Mesodermal cell (in vitro differentiated cells): ENCODE results near the gene IRF7.
A peak's percentile ranks its signal among the peaks of the same experiment; 100 is the strongest.

Experiments
- H3K27ac ChIP-seq: 2 replicates; pipeline ENCODE4 v1.7.0; 2013; ENCODE audit warnings: mild to moderate bottlenecking, low read depth, low read length, moderate library complexity; ENCODE audit not compliant: severe bottlenecking
- H3K36me3 ChIP-seq: 2 replicates; pipeline ENCODE4 v1.7.1; 2013; ENCODE audit warnings: mild to moderate bottlenecking, low read length, moderate library complexity; ENCODE audit not compliant: control insufficient read depth, insufficient read depth
- H3K4me1 ChIP-seq: one replicate; pipeline ENCODE4 v1.7.1; 2013; ENCODE audit warnings: mild to moderate bottlenecking, low read length; ENCODE audit not compliant: insufficient read depth, control insufficient read depth, poor library complexity, severe bottlenecking
- H3K4me3 ChIP-seq: 2 replicates; pipeline ENCODE4 v1.7.0; 2013; ENCODE audit warnings: low read length, control low read depth, mild to moderate bottlenecking; ENCODE audit not compliant: insufficient read depth, poor library complexity, severe bottlenecking; ENCODE audit errors: extremely low read depth
- H3K9me3 ChIP-seq: 2 replicates; pipeline ENCODE4 v1.7.1; 2013; ENCODE audit warnings: mild to moderate bottlenecking, low read length, moderate library complexity; ENCODE audit not compliant: control insufficient read depth
- WGBS, 2 experiments: methylation state at CpG; one replicate each; pipeline ENCODE4 v1.1.5; 2013; ENCODE audit warnings: missing lambda C conversion rate in 2 of 2; ENCODE audit not compliant: insufficient coverage in 2 of 2; 5-methylcytosine and 5-hydroxymethylcytosine counted together

The IRF7 gene

DNA sequence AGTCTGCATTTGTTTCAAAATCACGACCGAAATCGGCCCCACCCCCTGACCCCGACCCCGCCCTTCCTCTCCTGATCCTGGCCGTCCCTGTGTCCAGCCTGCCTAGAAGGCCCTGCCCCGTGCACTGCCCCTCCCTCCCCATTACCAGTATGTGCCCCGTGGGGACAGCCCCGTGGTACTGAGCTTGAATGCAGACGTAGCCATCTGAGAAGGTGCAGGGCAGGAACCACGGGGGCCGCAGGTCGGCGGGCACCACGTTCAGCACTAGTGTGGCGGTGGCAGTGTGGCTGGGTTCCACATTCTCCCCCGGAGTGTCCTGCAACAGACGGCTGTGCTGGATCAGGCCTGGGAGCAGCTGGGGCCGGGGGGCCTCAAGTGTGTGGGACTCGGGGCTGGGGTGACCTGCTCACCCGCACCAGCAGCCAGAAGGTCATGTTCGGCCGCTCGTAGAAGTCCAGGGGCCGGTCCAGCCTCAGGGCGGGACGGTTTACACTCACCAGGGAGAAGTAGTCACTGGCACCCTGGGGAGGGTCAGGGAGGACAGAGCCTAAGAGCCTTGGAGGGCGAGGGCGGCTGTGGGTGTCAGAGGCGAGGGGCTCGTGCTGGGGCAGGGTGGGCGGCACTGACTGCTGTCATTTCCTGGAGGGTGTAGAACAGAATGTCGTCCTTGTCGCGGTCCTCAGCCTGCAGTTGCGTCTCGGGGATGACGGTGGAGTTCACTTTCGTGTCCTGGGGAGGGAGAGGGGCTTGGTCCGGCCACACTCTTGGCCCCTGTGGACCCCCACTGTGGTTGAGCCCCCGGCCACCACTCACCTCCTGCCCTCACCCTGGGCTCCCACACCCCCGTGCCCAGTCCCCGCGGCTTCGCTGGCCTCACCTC is 5.4 kb upstream of the IRF7 start:
- H3K27ac ChIP-seq, result no peak overlapping the region
- H3K9me3 ChIP-seq, result no peaks in the 10 kb centered on the region
- H3K36me3 ChIP-seq, result peaks cover 5% of the 10 kb centered on the region
- H3K4me1 ChIP-seq, result peaks cover 6% of the 10 kb centered on the region
- H3K4me3 ChIP-seq, result no peak overlapping the region
- WGBS, 2 experiments, result 89 to 91% methylated on average over 36 to 44 of the region's 45 CpGs

DNA sequence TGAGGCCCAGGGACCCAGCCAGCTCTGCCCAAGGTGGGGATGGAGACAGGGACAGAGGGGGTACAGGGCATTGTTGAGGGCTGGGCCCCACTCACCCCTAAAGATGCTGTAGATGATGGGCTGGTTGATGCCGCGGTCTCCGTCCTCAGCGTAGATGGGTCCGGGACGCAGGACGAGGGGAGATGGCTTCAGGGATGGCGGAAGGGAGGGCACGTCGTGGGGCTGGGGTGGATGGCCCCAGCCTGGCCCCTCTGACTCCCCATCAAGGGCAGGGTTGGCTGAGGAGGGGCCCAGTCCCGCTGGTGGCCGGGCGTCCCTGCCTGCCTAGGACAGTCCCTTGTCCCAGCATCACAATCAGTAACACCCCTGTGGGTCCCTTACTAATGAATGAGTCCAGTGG is 4.5 kb upstream of the IRF7 start:
- no peak overlapping the region for H3K4me3 ChIP-seq
- H3K27ac ChIP-seq, result no peak overlapping the region
- H3K9me3 ChIP-seq, result no peaks in the 10 kb centered on the region
- peaks cover 12% of the 10 kb centered on the region for H3K4me1 ChIP-seq
- 97 to 98% methylated on average over 11 of the region's 13 CpGs for WGBS, 2 experiments
- H3K36me3 ChIP-seq, result peaks cover 5% of the 10 kb centered on the region

DNA sequence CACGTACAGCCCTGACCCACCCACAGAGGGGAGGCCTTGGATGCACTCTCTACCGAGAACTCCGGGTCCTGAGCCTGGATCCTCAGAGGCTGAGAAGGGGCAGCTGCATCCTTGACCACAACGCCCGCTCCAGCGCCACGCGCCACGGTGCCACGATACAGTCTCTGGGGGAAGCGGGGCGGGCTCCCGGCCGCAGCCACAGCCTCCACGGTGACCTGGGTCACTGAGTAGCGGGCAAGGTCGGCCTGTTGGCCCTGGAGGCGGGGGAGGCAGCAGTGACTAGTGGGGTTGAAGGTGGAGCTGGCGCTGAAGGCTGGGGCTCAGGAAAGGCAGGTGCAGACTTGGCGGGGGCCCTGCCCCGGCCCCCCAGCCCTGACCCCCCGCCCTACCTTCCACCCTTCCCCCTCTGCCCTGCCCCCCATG is 3.9 kb upstream of the IRF7 start:
- H3K36me3 ChIP-seq, result peaks cover 5% of the 10 kb centered on the region
- peaks cover 16% of the 10 kb centered on the region for H3K4me1 ChIP-seq
- whole genome bisulfite sequencing, 2 experiments, result 95 to 99% methylated on average over 15 to 17 of the region's 22 CpGs
- H3K27ac ChIP-seq, result no peak overlapping the region
- no peaks in the 10 kb centered on the region for H3K9me3 ChIP-seq
- H3K4me3 ChIP-seq, result no peak overlapping the region

DNA sequence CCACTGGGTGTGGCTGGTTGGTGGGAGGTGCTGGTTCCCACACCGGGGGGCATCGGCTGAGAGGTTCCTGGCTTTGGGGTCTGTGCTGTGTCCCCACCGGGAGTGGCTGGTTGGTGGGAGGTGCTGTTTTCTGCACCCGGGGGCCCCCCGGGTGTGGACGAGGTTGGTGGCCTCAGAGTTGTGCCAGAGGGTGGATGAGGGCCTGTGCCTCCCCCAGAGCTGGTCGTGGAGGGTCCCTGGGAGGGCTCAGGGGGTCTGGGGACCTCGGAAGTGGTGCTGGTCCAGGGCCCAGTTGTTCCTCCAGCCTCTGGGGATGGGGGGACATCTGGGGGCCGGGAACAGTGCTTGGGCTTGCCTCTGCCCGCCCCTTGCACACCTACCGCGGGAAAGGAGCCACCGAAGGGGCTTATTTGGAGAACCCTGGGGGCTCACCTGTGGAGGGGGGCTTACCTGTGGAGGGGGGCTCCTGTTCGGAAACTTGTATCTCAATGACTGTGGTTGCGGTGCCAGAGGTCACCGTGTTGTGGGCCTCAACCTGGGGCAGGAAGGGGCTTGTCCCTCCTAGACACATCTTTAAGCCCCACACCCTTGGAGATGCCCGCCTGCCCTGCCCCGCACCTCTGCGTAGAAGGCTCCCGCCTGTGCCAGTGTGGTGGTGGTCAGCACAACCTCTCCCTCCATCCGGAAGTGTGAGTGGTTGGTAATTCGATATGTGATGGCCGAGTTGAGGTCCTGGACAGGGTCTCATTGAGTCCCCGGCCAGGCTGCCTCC is 3.3 kb upstream of the IRF7 start:
- Histone ChIP-seq H3K27ac (no peak overlapping the region), H3K9me3 (no peaks in the 10 kb centered on the region), H3K4me3 (no peak overlapping the region), H3K4me1 (peaks cover 16% of the 10 kb centered on the region), H3K36me3 (peaks cover 7% of the 10 kb centered on the region)
- WGBS, 2 experiments, result 92 to 95% methylated on average over 9 to 18 of the region's 24 CpGs

DNA sequence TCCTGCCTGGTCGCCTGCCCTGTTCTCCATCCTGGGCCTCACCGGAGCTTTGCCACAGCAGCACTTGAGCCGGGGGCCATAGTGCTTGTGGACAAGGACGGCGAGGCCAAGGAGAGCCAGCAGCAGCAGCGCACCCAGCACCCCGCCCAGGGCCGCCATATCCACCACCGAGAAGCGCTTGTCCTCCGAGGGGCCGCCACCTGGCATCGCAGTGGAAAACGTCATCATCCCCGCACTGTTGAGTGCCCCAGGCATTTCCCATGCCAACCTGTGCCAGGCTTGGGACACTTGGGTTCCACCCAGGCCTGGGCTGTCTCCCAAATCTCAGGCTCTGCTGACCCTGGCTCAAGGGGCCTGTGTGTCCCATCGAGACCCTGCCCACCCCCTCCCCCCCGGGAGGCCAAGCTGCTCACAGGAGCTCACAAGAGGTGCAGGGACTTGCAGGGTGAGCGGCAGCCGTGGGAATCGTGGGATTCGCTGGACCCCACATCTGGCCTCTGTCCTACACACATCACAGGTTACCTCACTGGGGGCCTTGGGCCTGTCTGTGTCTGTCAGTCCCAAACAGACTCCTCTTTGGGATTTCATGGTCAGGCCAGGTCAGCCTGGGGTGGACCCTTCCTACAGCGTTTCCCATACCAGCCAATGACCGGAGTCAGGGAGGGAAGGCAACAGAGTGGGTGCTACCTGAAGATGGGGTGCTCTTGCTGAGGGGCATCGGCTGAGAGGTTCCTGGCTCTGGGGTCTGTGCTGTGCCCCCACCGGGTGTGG is 2.3 kb upstream of the IRF7 start:
- Histone ChIP-seq H3K36me3 (peaks cover 14% of the 10 kb centered on the region), H3K4me3 (no peak overlapping the region), H3K9me3 (no peaks in the 10 kb centered on the region), H3K4me1 (peaks cover 16% of the 10 kb centered on the region), H3K27ac (no peak overlapping the region)
- WGBS, 2 experiments, result 96 to 98% methylated on average over 21 to 24 of the region's 25 CpGs

DNA sequence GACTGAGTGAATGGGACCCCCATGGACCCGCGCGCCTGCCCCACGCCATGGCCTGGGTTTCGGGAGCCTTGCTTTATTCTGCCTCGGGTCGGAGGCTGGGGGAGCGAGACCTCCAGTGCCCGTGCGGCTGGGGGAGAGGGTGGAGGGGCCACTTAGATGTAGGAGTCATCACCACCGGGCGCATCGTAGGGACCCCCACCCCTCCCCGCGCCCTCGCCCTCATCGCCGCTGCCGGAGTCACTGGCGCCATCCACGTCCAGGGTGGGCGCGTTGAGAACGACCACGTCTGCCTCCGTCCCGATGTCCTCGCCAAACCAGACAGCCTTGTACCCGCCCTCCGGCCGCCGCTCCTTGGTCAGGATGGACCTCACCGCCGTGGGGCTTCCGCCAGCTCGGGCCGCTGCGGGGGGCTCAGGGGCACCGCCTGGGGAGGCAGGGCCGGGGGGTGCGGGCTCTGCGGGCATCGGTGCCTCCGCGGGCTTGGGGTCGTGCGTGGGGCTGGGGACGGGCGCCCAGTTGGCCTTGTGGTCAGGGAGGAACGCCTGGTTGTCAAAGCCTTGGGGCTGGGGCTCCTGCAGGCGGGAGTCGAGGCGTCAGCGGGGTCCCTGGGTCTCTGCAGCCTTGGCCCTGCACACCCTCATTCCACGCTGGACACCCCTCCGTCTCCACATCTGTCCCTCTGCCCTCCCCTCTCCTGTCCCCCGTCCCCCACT is 1.6 kb upstream of the IRF7 start:
- WGBS, 2 experiments, result 95 to 96% methylated on average over 48 to 56 of the region's 57 CpGs
- Histone ChIP-seq H3K9me3 (no peaks in the 10 kb centered on the region), H3K27ac (no peak overlapping the region), H3K4me3 (no peak overlapping the region), H3K36me3 (peaks cover 22% of the 10 kb centered on the region), H3K4me1 (peaks cover 19% of the 10 kb centered on the region)

DNA sequence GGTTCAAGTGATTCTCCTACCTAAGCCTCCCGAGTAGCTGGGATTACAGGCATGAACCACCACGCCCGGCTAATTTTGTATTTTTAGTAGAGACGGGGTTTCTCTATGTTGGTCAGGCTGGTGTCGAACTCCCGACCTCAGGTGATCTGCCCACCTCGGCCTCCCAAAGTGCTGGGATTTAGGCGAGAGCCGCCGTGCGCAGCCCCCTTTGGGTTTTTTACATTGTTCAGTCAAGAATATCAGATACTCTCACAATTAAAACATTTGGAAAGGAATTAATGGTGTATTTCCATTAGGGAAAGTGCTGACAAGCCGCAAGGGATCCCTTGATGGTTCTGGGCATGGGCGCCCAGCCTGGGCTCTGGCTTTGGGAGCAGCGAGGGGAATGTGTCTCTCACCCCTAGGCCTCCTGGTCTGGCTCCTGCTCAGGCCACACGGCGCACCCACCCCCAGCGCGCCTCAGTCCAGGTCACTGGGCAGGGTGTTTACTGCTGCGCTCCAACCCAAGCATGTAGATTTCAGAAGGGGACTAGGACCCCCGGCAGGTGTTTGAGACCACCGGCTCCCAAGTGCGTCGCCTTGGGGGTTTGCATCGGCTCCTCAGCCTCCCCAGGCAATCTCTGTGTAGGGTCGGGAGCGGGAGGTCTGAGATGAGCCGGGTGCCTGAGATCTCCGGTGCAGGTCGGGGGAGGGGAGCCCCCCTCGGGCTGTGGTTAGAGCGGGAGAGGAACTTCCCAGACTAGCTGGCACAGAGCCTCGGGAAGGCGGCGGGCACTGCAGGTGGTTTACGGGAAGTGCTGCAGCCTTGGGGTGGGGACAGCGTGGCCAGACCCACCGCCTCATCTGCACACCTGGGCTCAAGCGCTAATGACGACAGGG is 809 bp upstream of the IRF7 start:
- Histone ChIP-seq H3K4me1 (peaks cover 19% of the 10 kb centered on the region), H3K36me3 (peaks cover 29% of the 10 kb centered on the region), H3K27ac (no peak overlapping the region), H3K9me3 (no peaks in the 10 kb centered on the region), H3K4me3 (peak overlapping the region; percentile 58)
- 95 to 96% methylated on average over 33 to 35 of the region's 39 CpGs for WGBS, 2 experiments

DNA sequence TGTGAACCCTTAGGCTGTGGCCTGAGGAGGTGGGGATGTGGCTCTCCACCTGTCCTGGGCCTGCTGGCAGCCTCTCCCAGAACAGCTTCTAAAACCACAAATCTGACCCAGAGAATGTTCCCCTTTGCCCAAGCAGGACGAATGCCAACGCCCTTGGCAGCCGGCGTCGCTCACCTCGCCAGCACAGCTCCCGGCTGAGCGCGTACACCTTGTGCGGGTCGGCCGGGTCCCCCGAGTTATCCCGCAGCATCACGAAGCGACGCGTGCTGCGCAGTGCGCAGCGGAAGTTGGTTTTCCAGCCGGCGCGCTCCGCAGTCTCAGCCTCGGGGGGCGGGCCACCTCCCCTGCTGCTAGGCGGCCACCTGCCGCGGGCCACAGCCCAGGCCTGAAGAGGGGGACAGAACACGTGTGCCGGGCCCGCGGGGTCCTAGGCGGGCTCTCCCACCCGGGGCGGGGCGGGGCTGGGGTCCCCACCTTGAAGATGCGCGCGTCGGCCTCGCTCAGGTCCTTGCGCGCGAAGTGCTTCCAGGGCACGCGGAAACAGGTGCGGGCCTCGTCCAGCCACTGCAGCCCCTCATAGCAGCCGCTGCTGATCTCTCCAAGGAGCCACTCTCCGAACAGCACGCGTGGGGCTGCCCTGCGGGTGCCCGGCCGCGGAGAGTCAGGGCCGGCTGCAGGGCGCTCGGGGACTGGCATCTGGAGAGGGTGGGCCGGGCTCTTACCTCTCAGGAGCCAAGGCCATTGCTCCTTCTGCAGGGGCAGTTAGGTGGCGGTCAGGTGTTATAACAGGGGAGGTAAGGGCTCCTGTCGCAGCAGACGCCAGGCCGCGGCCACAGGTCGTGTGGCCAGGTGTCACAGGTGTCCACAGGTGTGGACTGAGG is 887 bp downstream of the IRF7 start:
- Histone ChIP-seq H3K4me3 (peak overlapping the region; percentile 58), H3K36me3 (peaks cover 45% of the 10 kb centered on the region), H3K9me3 (no peaks in the 10 kb centered on the region), H3K27ac (peak overlapping the region; percentile 87), H3K4me1 (peaks cover 19% of the 10 kb centered on the region)
- 93 to 94% methylated on average over 63 to 66 of the region's 68 CpGs for WGBS, 2 experiments
